Neural progenitor cell (in vitro differentiated cells): ENCODE data around the gene P4HTM.

Experiments used
- EZH2 ChIP-seq: fragments of 200-600 bp; sonication (generic); IDR thresholded peaks from 2 replicates; pipeline ENCODE4 v1.6.1; 2017; ENCODE audit warnings: antibody characterized with exemption, mild to moderate bottlenecking, moderate library complexity
- TF ChIP-seq, protein P1 (sequence below): fragments of 200-600 bp; sonication (generic); IDR thresholded peaks from 2 replicates; pipeline ENCODE4 v1.5.1; 2017; ENCODE audit warnings: antibody characterized with exemption, mild to moderate bottlenecking

- TF ChIP-seq EZH2, result no peak
- TF ChIP-seq, protein P1, sequence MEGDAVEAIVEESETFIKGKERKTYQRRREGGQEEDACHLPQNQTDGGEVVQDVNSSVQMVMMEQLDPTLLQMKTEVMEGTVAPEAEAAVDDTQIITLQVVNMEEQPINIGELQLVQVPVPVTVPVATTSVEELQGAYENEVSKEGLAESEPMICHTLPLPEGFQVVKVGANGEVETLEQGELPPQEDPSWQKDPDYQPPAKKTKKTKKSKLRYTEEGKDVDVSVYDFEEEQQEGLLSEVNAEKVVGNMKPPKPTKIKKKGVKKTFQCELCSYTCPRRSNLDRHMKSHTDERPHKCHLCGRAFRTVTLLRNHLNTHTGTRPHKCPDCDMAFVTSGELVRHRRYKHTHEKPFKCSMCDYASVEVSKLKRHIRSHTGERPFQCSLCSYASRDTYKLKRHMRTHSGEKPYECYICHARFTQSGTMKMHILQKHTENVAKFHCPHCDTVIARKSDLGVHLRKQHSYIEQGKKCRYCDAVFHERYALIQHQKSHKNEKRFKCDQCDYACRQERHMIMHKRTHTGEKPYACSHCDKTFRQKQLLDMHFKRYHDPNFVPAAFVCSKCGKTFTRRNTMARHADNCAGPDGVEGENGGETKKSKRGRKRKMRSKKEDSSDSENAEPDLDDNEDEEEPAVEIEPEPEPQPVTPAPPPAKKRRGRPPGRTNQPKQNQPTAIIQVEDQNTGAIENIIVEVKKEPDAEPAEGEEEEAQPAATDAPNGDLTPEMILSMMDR, result no peak
Observed at GRCh38 chr3:48982686-48983085, 7.4 kb upstream of the P4HTM start.
